Lower lobe of right lung (tissue), 2 donors: Measurements from ENCODE around the gene TRAK1. TPM values are rescaled to one million over a fixed set of nuclear protein-coding genes. Genes with fewer than 3 reads are reported as not detected.

Source experiments
- ATAC-seq, 2 donors: fragments of 200-7000 bp; cut with Tn5 transposase; one replicate each; pipeline ENCODE4 v1.9.1; 2020 to 2022; ENCODE audit warnings: mild to moderate bottlenecking in 2 of 2, moderate library complexity in 2 of 2
- DNase-seq: peaks from one replicate; pipeline ENCODE4 v3.0.0-alpha.2; 2020
- H3K27ac ChIP-seq: fragments of 200-600 bp; one replicate; pipeline ENCODE4 v1.8.0; 2022
- H3K27me3 ChIP-seq: fragments of 200-600 bp; one replicate; pipeline ENCODE4 v1.8.0; 2022; ENCODE audit warnings: low read depth
- H3K36me3 ChIP-seq: fragments of 200-600 bp; one replicate; pipeline ENCODE4 v1.8.0; 2022; ENCODE audit warnings: mild to moderate bottlenecking
- H3K4me1 ChIP-seq: fragments of 200-600 bp; one replicate; pipeline ENCODE4 v1.8.0; 2022
- H3K4me3 ChIP-seq: fragments of 200-600 bp; one replicate; pipeline ENCODE4 v1.8.0; 2022; ENCODE audit warnings: mild to moderate bottlenecking
- H3K9me3 ChIP-seq: fragments of 200-600 bp; one replicate; pipeline ENCODE4 v1.8.0; 2022
- intact Hi-C: fragments of 100-400 bp; cut with DNase I; formaldehyde crosslinking; loops from one replicate; pipeline ENCODE4 v1.11.0; 2022
- total RNA-seq: library from RNA; stranded (reverse); fragmentation: NEBNext Ultra II Directional; extraction: Animal tissue kit (Norgen Biotek cat#: 25700); gene quantifications from one replicate; pipeline ENCODE4 v1.2.1, GENCODE V29; 2021
- TF ChIP-seq, protein P1 (sequence below): fragments of 200-600 bp; IDR thresholded peaks from one replicate; pipeline ENCODE4 v1.8.0; 2022; ENCODE audit warnings: antibody characterized with exemption, mild to moderate bottlenecking
- donor health status: DM: no; HTN: yes; CAD: no; lungs with severe emphysema.

TRAK1 gene
- total RNA-seq, 1 donor from 2014 or later: 50.6 TPM

DNA sequence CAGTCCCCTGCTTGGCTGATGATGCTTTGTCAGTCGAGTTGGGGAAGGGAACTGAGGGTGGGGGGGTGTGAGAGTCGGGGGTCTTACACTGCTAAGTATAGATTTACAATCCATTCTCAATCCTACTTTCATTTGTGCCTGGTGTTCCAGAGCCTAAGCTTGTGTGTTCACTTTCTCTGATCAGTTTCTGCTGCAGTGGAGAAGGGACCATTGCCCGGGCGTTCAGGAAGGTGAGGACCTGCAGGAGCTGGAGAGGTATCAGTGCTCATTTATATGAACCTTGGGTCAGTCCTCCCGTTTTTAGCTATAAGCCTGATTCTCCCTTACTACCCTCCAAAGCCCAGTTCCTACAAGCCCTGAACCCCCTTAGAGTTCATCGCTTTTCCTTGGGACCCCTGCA, 41.0 kb upstream of the TRAK1 start:
- Histone ChIP-seq H3K27me3 (no peaks in the 10 kb centered on the region), H3K27ac (no peak overlapping the region), H3K4me1 (peaks cover 33% of the 10 kb centered on the region), H3K4me3 (no peak overlapping the region), H3K9me3 (no peaks in the 10 kb centered on the region), H3K36me3 (no peaks in the 10 kb centered on the region)
- DNase-seq (no peak), ATAC-seq (no peak)
- TF ChIP-seq, protein P1, sequence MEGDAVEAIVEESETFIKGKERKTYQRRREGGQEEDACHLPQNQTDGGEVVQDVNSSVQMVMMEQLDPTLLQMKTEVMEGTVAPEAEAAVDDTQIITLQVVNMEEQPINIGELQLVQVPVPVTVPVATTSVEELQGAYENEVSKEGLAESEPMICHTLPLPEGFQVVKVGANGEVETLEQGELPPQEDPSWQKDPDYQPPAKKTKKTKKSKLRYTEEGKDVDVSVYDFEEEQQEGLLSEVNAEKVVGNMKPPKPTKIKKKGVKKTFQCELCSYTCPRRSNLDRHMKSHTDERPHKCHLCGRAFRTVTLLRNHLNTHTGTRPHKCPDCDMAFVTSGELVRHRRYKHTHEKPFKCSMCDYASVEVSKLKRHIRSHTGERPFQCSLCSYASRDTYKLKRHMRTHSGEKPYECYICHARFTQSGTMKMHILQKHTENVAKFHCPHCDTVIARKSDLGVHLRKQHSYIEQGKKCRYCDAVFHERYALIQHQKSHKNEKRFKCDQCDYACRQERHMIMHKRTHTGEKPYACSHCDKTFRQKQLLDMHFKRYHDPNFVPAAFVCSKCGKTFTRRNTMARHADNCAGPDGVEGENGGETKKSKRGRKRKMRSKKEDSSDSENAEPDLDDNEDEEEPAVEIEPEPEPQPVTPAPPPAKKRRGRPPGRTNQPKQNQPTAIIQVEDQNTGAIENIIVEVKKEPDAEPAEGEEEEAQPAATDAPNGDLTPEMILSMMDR: no peak
- intact Hi-C loops: no loop called here

DNA sequence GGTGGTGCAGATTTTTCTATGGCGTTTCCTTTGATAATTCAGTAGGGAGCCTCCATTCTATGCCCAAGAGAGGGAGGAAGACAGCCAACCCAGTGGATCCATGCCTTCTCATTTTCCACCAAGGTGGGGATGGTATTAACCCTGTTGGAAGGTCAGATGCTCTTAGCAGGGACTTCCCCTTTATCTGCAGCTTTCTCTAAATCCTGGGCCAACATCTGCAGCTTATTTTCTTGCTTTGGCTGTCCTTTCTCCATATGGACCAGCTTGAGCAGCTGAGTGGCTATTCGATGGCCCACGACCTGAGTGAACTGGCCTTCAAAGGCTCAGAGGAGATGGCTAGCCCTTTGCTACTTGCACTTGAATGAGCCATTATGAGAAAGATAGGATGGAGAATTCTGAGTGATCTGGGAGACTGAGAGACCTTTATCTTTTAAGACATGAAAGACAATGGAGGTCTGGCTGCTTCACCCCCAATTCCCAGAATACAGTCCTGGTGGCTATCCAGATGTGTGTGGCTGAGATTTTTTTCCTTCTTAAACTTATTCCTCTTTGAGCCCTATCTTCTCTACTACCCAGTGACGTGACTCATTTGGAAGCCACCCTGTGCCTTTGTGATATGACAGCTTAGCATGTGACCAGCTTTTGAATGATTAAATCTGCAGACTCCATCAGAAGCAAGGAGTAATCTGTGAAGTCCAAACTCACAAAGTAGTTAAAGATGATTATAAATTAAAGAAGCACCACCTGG, 39.6 kb upstream of the TRAK1 start:
- Histone ChIP-seq H3K27ac (peak overlapping the region; percentile 50), H3K9me3 (no peaks in the 10 kb centered on the region), H3K4me1 (peaks cover 36% of the 10 kb centered on the region), H3K4me3 (no peak overlapping the region), H3K36me3 (no peaks in the 10 kb centered on the region), H3K27me3 (no peaks in the 10 kb centered on the region)
- DNase-seq (no peak), ATAC-seq (peak in 1 of 2 donors; percentile 34)
- intact Hi-C loops: no loop called here
- TF ChIP-seq, protein P1: no peak

DNA sequence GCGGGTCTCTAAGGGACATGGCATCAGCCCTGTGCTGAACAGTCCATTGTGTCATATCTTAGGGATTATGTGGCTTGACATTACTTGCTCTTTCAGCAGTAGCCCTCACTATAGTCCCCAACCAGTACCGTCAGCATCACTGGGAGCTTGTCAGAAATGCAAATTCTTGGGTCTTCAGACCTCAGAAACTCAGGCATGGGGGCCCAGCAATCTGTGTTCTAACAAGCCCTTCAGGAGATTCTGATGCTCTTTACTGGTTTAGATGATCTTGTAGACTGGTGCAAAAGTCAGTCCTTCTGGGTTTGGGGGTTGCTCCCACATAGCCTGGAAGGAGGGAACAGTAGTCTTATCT, 39.0 kb upstream of the TRAK1 start:
- Histone ChIP-seq H3K4me1 (peaks cover 36% of the 10 kb centered on the region), H3K4me3 (no peak overlapping the region), H3K27ac (peak overlapping the region; percentile 50), H3K9me3 (no peaks in the 10 kb centered on the region), H3K27me3 (no peaks in the 10 kb centered on the region), H3K36me3 (no peaks in the 10 kb centered on the region)
- DNase-seq (no peak), ATAC-seq (no peak)
- intact Hi-C loops: no loop called here
- TF ChIP-seq, protein P1: no peak

DNA sequence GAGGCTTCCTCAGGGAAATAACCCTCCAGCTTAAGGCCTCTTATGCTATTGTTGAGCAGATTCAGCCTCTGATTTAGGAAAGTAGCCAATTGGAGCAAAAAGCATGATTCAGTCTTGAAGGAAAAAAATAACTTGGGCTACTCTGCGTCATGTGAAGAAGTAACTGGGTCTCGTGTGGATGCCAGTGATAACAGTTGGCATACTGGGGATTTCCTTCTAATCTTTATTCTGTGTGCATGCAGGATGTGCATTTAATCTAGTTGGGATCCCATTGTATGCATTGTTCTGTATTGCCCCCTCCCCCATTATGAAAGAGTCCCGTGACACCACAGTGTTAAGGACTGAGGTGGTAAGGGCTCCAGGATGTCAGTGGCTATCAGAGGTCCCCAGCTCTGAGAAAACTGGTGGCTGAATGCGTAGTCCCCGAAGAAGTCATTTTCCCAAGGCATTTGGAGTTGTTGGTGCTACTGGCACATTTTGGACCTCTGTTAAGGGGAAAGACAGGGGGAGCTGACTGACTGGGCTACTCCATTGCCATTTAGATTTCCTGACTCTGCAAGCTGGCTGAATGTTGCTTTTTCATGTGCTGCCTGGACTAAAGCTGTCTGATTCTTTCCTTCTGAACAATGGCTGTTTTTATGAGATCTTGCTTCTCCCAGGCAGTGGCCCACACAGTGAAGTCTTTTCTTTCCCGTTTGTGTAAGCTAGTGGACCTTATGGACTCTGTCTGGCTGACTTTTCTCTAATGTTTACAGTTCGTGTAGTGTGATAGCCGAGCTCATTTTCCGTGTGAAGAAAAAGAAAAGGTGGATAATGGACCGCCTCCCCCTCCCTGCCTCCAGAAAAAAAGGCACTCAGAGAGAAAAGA, 38.4 kb upstream of the TRAK1 start:
- TF ChIP-seq, protein P1: no peak
- Histone ChIP-seq H3K4me1 (peaks cover 41% of the 10 kb centered on the region), H3K36me3 (no peaks in the 10 kb centered on the region), H3K4me3 (no peak overlapping the region), H3K9me3 (no peaks in the 10 kb centered on the region), H3K27me3 (no peaks in the 10 kb centered on the region), H3K27ac (peak overlapping the region; percentile 50)
- intact Hi-C loops: no loop called here
- ATAC-seq (peak in 1 of 2 donors; percentile 18), DNase-seq (no peak)

DNA sequence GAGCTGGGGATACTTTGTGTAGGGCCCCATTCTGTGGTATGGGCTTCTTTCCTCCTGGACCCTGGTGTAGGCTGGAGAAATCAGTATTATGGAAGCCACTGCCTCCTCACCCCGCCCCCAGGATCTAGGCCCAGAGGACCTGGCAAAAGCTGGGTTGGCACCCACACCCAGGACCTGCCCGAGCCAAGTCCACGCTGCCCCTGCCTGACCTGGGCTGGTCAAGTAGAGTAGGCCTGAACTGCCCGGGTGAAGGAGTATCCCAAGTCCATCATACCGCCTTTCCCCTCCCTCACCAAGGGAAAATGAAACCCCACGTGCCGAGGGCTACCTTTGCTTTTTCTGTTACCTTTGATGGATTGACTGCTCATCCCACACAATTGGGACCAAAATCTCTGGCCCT, 37.7 kb upstream of the TRAK1 start:
- Histone ChIP-seq H3K27me3 (no peaks in the 10 kb centered on the region), H3K36me3 (no peaks in the 10 kb centered on the region), H3K4me3 (no peak overlapping the region), H3K9me3 (no peaks in the 10 kb centered on the region), H3K27ac (no peak overlapping the region), H3K4me1 (peaks cover 44% of the 10 kb centered on the region)
- intact Hi-C loops: no loop called here
- TF ChIP-seq, protein P1: no peak
- ATAC-seq: peak; percentile 55 to 69
- DNase-seq: no peak
